OCI-LY7 (cell line): ENCODE results near the gene L1TD1. TPM values are rescaled to one million over a fixed set of nuclear protein-coding genes. Genes with fewer than 3 reads are reported as not detected.

Experiments used
- BruUV-seq: library from RNA; stranded (reverse); fragments of 400-500 nt; replicated peaks from 2 replicates; lab custom pipeline; 2021; lab: Mats Ljungman, UMichigan
- CTCF ChIA-PET: fragments of 300-600 bp; sonication (Branson Sonifier 250); formaldehyde crosslinking; loops from one replicate; lab custom pipeline; 2022; ENCODE audit warnings: antibody characterized with exemption; ENCODE audit not compliant: unreplicated experiment; lab: Charles Lee
- POLR2A ChIA-PET: fragments of 300-600 bp; sonication (Branson Sonifier 250); formaldehyde crosslinking; loops from one replicate; lab custom pipeline; 2022; ENCODE audit warnings: antibody characterized with exemption; lab: Charles Lee
- DNase-seq: peaks from one replicate; pipeline ENCODE4 v3.0.0-alpha.2; 2015; ENCODE audit warnings: low spot score
- H2AFZ ChIP-seq: fragments of 200-600 bp; sonication (generic), shearing (Covaris generic); 2 replicates; pipeline ENCODE4 v1.6.1; 2014; ENCODE audit warnings: mild to moderate bottlenecking, antibody characterized with exemption, low read length, moderate library complexity
- H3K27ac ChIP-seq: fragments of 200-600 bp; sonication (generic); 2 replicates; pipeline ENCODE4 v1.5.1; 2014; ENCODE audit warnings: mixed run types, low read depth, mild to moderate bottlenecking, moderate library complexity, low read length, inconsistent platforms; ENCODE audit not compliant: poor library complexity, severe bottlenecking
- H3K36me3 ChIP-seq: fragments of 200-600 bp; sonication (generic); 2 replicates; pipeline ENCODE4 v1.6.1; 2014; ENCODE audit warnings: mild to moderate bottlenecking, antibody characterized with exemption, low read length, moderate library complexity, mixed read lengths; ENCODE audit not compliant: insufficient read depth
- H3K4me1 ChIP-seq: fragments of 200-600 bp; sonication (generic); 2 replicates; pipeline ENCODE4 v1.5.1; 2014; ENCODE audit warnings: mild to moderate bottlenecking, low read length; ENCODE audit not compliant: insufficient read depth, poor library complexity, severe bottlenecking
- H3K4me2 ChIP-seq: fragments of 200-600 bp; sonication (generic); 2 replicates; pipeline ENCODE4 v1.6.1; 2014; ENCODE audit warnings: mild to moderate bottlenecking, low read length
- H3K4me3 ChIP-seq: fragments of 200-600 bp; sonication (generic); 2 replicates; pipeline ENCODE4 v1.5.1; 2014; ENCODE audit warnings: mild to moderate bottlenecking, low read depth, low read length; ENCODE audit not compliant: poor library complexity, severe bottlenecking
- H3K79me2 ChIP-seq: fragments of 200-600 bp; sonication (generic); 2 replicates; pipeline ENCODE4 v1.6.1; 2016; ENCODE audit warnings: low read depth, mild to moderate bottlenecking, low read length, moderate library complexity, mixed read lengths; ENCODE audit not compliant: insufficient read depth
- H3K9me2 ChIP-seq: fragments of 200-600 bp; sonication (generic); 2 replicates; pipeline ENCODE4 v1.6.1; 2016; ENCODE audit warnings: mild to moderate bottlenecking, low read length, mixed read lengths; ENCODE audit not compliant: insufficient read depth
- H3K9me3 ChIP-seq: fragments of 200-600 bp; sonication (generic); 2 replicates; pipeline ENCODE4 v1.6.1; 2014; ENCODE audit warnings: mild to moderate bottlenecking, mixed run types, low read length, mixed read lengths
- H4K20me1 ChIP-seq: fragments of 200-600 bp; sonication (generic); 2 replicates; pipeline ENCODE4 v1.6.1; 2014; ENCODE audit warnings: mild to moderate bottlenecking, antibody characterized with exemption, low read length, moderate library complexity, mixed read lengths; ENCODE audit not compliant: insufficient read depth
- CTCF ChIP-seq: fragments of 200-600 bp; sonication (generic); conservative IDR thresholded peaks from 2 replicates; pipeline ENCODE4 v1.5.1; 2014; ENCODE audit warnings: mild to moderate bottlenecking, antibody characterized with exemption, low read length, moderate library complexity, mixed read lengths
- EZH2phosphoT487 ChIP-seq: fragments of 200-600 bp; sonication (generic); IDR thresholded peaks from 2 replicates; pipeline ENCODE4 v1.6.1; 2018; ENCODE audit warnings: low read depth, borderline replicate concordance, mild to moderate bottlenecking, mixed run types, antibody characterized with exemption, low read length, moderate library complexity, mixed read lengths
- intact Hi-C: fragments of 100-400 bp; cut with micrococcal nuclease; formaldehyde crosslinking; loops from one replicate; pipeline ENCODE4 v1.10.0; 2022; ENCODE audit not compliant: unreplicated experiment
- total RNA-seq, 2 experiments: library from RNA; depleted of rRNA in 1 of 2; stranded (reverse); fragments of >200 nt in 1 of 2; shearing (Covaris generic) in 1 of 2; gene quantifications; 2 replicates each; pipeline ENCODE4 v1.2.3, GENCODE V29; 2014 to 2022

Gene L1TD1
- total RNA-seq, 2 experiments from 2014 or later, result not detected

GRCh38 chr1:62259551-62259950 is 64.9 kb downstream of the L1TD1 start:
- intact Hi-C loops, result no loop called here
- no peaks in the 10 kb centered on the region for H3K9me3 ChIP-seq
- no peaks in the 10 kb centered on the region for H4K20me1 ChIP-seq
- no peak overlapping the region for H3K27ac ChIP-seq
- H3K4me3 ChIP-seq, result no peak overlapping the region
- ChIA-PET CTCF (no interaction called here), POLR2A (no interaction called here)
- H2AFZ ChIP-seq, result no peak overlapping the region
- no TSS peak for BruUV-seq
- DNase-seq, result no peak
- no peaks in the 10 kb centered on the region for H3K36me3 ChIP-seq
- H3K79me2 ChIP-seq, result no peaks in the 10 kb centered on the region
- no peak overlapping the region for H3K4me2 ChIP-seq
- H3K9me2 ChIP-seq, result no peaks in the 10 kb centered on the region
- no peaks in the 10 kb centered on the region for H3K4me1 ChIP-seq
- no peak for TF ChIP-seq CTCF
- no peak for TF ChIP-seq EZH2phosphoT487

- DNase-seq, result no peak
- H3K79me2 ChIP-seq, result no peaks in the 10 kb centered on the region
- H3K36me3 ChIP-seq, result no peaks in the 10 kb centered on the region
- intact Hi-C loops, result no loop called here
- TF ChIP-seq CTCF, result no peak
- BruUV-seq, result no TSS peak
- no peak overlapping the region for H3K27ac ChIP-seq
- no peaks in the 10 kb centered on the region for H3K9me3 ChIP-seq
- no peak overlapping the region for H2AFZ ChIP-seq
- H3K4me1 ChIP-seq, result no peaks in the 10 kb centered on the region
- POLR2A ChIA-PET, result no interaction called here
- H4K20me1 ChIP-seq, result no peaks in the 10 kb centered on the region
- H3K4me3 ChIP-seq, result no peak overlapping the region
- H3K9me2 ChIP-seq, result no peaks in the 10 kb centered on the region
- CTCF ChIA-PET, result no interaction called here
- no peak overlapping the region for H3K4me2 ChIP-seq
These were observed 66.0 kb downstream of the L1TD1 start for GRCh38 chr1:62260688-62261087.

Other genes with a start within 250 kb of the L1TD1 start
- gene KANK4, start 124.6 kb downstream of the L1TD1 start, total RNA-seq (2014; rRNA removed; shearing (Covaris generic)), result not detected in 2 replicates
- not detected in 2 replicates for gene KANK4, start 124.6 kb downstream of the L1TD1 start, total RNA-seq (2022)
- 69.6 and 82.7 TPM in 2 replicates for gene USP1, start 242.2 kb downstream of the L1TD1 start, total RNA-seq (2014; rRNA removed; shearing (Covaris generic))
- 96.6 and 100 TPM in 2 replicates for gene USP1, start 242.2 kb downstream of the L1TD1 start, total RNA-seq (2022)